Caki2 (cell line): Measurements from ENCODE around the gene CARNS1. TPM values are rescaled to one million over a fixed set of nuclear protein-coding genes. Genes with fewer than 3 reads are reported as not detected.

Source experiments
- DNase-seq: peaks from one replicate; pipeline ENCODE4 v3.0.0-alpha.2; 2015; ENCODE audit warnings: low read depth
- in situ Hi-C: cut with HindIII; loops from 2 replicates; pipeline ENCODE4 v1.10.0; 2016; ENCODE audit warnings: low sequenced_read_pairs, low pct_unique_long_range_greater_than_20kb, mixed read lengths
- total RNA-seq: library from RNA; depleted of rRNA; stranded (reverse); fragments of >200 nt; shearing (Covaris generic); gene quantifications from 2 replicates; pipeline ENCODE4 v1.2.3, GENCODE V29; 2014; ENCODE audit warnings: low replicate concordance

Gene CARNS1
- total RNA-seq, 1 experiment from 2014 or later, result 0.03 TPM

- DNase-seq, result peak; percentile 100
- in situ Hi-C loops, result no loop called here
Observed at GRCh38 chr11:67373648-67374570, 41.6 kb upstream of the CARNS1 start.

GRCh38 chr11:67374571-67375281 lies 40.8 kb upstream of the CARNS1 start:
- in situ Hi-C loops, result no loop called here
- peak; percentile 93 for DNase-seq

GRCh38 chr11:67375320-67376055 lies 40.0 kb upstream of the CARNS1 start:
- in situ Hi-C loops, result no loop called here
- no peak for DNase-seq

- no peak for DNase-seq
- in situ Hi-C loops, result no loop called here
Observed at GRCh38 chr11:67376063-67376820, 39.2 kb upstream of the CARNS1 start.

GRCh38 chr11:67376873-67377808 lies 38.3 kb upstream of the CARNS1 start:
- DNase-seq, result peak; percentile 58
- in situ Hi-C loops, result no loop called here

GRCh38 chr11:67378544-67378943 lies 36.9 kb upstream of the CARNS1 start:
- no peak for DNase-seq
- in situ Hi-C loops, result no loop called here

- in situ Hi-C loops, result no loop called here
- DNase-seq, result peak; percentile 90
Observed at GRCh38 chr11:67379061-67380058, 36.1 kb upstream of the CARNS1 start.

- in situ Hi-C loops, result no loop called here
- DNase-seq, result no peak
Observed at GRCh38 chr11:67381244-67381972, 34.1 kb upstream of the CARNS1 start.

GRCh38 chr11:67382276-67383136 lies 33.0 kb upstream of the CARNS1 start:
- in situ Hi-C loops, result no loop called here
- DNase-seq, result peak; percentile 61

GRCh38 chr11:67384851-67385366 lies 30.6 kb upstream of the CARNS1 start:
- in situ Hi-C loops, result no loop called here
- DNase-seq, result peak; percentile 75

- in situ Hi-C loops, result no loop called here
Observed at GRCh38 chr11:67387069-67387468, 28.4 kb upstream of the CARNS1 start.

GRCh38 chr11:67387518-67387917 lies 28.0 kb upstream of the CARNS1 start:
- DNase-seq, result no peak
- in situ Hi-C loops, result no loop called here

More at GRCh38 chr11:67387069-67387468, 28.4 kb upstream of the CARNS1 start:
- no peak for DNase-seq

- in situ Hi-C loops, result no loop called here
- DNase-seq, result no peak
Observed at GRCh38 chr11:67389477-67389876, 26.0 kb upstream of the CARNS1 start.

- in situ Hi-C loops, result no loop called here
- DNase-seq, result no peak
Observed at GRCh38 chr11:67390947-67391303, 24.6 kb upstream of the CARNS1 start.
